D341Med (cell line): Measurements from ENCODE around the gene ESRRA.
A peak's percentile ranks its signal among the peaks of the same experiment; 100 is the strongest.

Experiments used
- DNase-seq: peaks from one replicate; pipeline ENCODE4 v3.0.0; 2012; ENCODE audit warnings: low spot score

Gene ESRRA

GRCh38 chr11:64275031-64275800 lies 30.1 kb upstream of the ESRRA start:
- no peak for DNase-seq

- no peak for DNase-seq
These were observed 29.5 kb upstream of the ESRRA start for GRCh38 chr11:64275841-64276240.

GRCh38 chr11:64276653-64277431 lies 28.5 kb upstream of the ESRRA start:
- no peak for DNase-seq

GRCh38 chr11:64278576-64279190 lies 26.6 kb upstream of the ESRRA start:
- no peak for DNase-seq

GRCh38 chr11:64281957-64282770 lies 23.2 kb upstream of the ESRRA start:
- DNase-seq, result no peak

GRCh38 chr11:64283092-64283491 lies 22.2 kb upstream of the ESRRA start:
- DNase-seq, result no peak

GRCh38 chr11:64284048-64284961 lies 21.0 kb upstream of the ESRRA start, which contains the start of gene BAD:
TSS of gene BAD (minus strand) at chr11:64284665. CDS start at chr11:64284368, 297 bp downstream.
- peak; percentile 98 for DNase-seq

- peak; percentile 95 for DNase-seq
These were observed 20.1 kb upstream of the ESRRA start, which contains the start of gene GPR137 for GRCh38 chr11:64284962-64285884. TSS of gene GPR137 (plus strand) at chr11:64285848. CDS start at chr11:64286525, 677 bp downstream.

- DNase-seq, result peak; percentile 74
These were observed 19.2 kb upstream of the ESRRA start for GRCh38 chr11:64285885-64286800.

GRCh38 chr11:64286801-64287159 lies 18.5 kb upstream of the ESRRA start:
- DNase-seq, result no peak

- no peak for DNase-seq
These were observed 17.5 kb upstream of the ESRRA start for GRCh38 chr11:64287676-64288352.

GRCh38 chr11:64288353-64288750 lies 17.0 kb upstream of the ESRRA start:
- DNase-seq, result no peak

- DNase-seq, result no peak
These were observed 16.2 kb upstream of the ESRRA start for GRCh38 chr11:64289002-64289564.

GRCh38 chr11:64290352-64291261 lies 14.7 kb upstream of the ESRRA start:
- no peak for DNase-seq

GRCh38 chr11:64291262-64291751 lies 14.0 kb upstream of the ESRRA start, which contains the start of gene KCNK4:
TSS of gene KCNK4 (plus strand) at chr11:64291302. CDS start at chr11:64293019, 1,717 bp downstream.
- DNase-seq, result peak; percentile 35

- peak; percentile 65 for DNase-seq
These were observed 13.4 kb upstream of the ESRRA start for GRCh38 chr11:64291752-64292459.
